Erythroblast (primary cell): ENCODE results near the gene PGLYRP4.

Experiments used
- DNase-seq, 2 experiments: peaks; one replicate each; lab custom pipeline; 2025; lab: John Stamatoyannopoulos, UW
- GATA1 ChIP-seq: IDR thresholded peaks from 2 replicates; pipeline ENCODE4 v1.6.1; 2011; ENCODE audit warnings: low read depth, mild to moderate bottlenecking, control low read depth, low read length, moderate library complexity
- POLR2A ChIP-seq: IDR thresholded peaks from 2 replicates; pipeline ENCODE4 v1.6.1; 2011; ENCODE audit warnings: mild to moderate bottlenecking, low read length

PGLYRP4 gene

GRCh38 chr1:153389973-153390879 lies 41.6 kb upstream of the PGLYRP4 start:
- no peak for DNase-seq
- TF ChIP-seq GATA1: no peak
- no peak for TF ChIP-seq POLR2A

- TF ChIP-seq POLR2A (no peak), GATA1 (no peak)
These were observed 40.8 kb upstream of the PGLYRP4 start for GRCh38 chr1:153389401-153389800.

GRCh38 chr1:153387785-153388184 lies 39.1 kb upstream of the PGLYRP4 start:
- TF ChIP-seq GATA1: no peak
- no peak for TF ChIP-seq POLR2A
- no peak for DNase-seq

More at GRCh38 chr1:153389401-153389800, 40.8 kb upstream of the PGLYRP4 start:
- no peak for DNase-seq

- DNase-seq: no peak
These were observed 38.4 kb upstream of the PGLYRP4 start for GRCh38 chr1:153387001-153387400.

GRCh38 chr1:153386500-153386901 lies 37.9 kb upstream of the PGLYRP4 start:
- DNase-seq: no peak
- TF ChIP-seq POLR2A (no peak), GATA1 (no peak)

More at GRCh38 chr1:153387001-153387400, 38.4 kb upstream of the PGLYRP4 start:
- TF ChIP-seq POLR2A (no peak), GATA1 (no peak)

GRCh38 chr1:153384958-153385580 lies 36.4 kb upstream of the PGLYRP4 start:
- no peak for TF ChIP-seq GATA1
- no peak for TF ChIP-seq POLR2A
- DNase-seq: no peak

- TF ChIP-seq GATA1 (no peak), POLR2A (no peak)
These were observed 32.1 kb upstream of the PGLYRP4 start for GRCh38 chr1:153380711-153381110.

GRCh38 chr1:153379591-153379990 lies 30.9 kb upstream of the PGLYRP4 start:
- DNase-seq: no peak
- TF ChIP-seq GATA1: no peak
- TF ChIP-seq POLR2A: no peak

More at GRCh38 chr1:153380711-153381110, 32.1 kb upstream of the PGLYRP4 start:
- no peak for DNase-seq

- no peak for DNase-seq
- no peak for TF ChIP-seq POLR2A
- no peak for TF ChIP-seq GATA1
These were observed 26.9 kb upstream of the PGLYRP4 start, which contains the start of gene S100A12 for GRCh38 chr1:153375511-153375910. Gene S100A12 (minus strand): TSS chr1:153375621. CDS start chr1:153374592, 1,029 bp downstream.

GRCh38 chr1:153374071-153374470 lies 25.4 kb upstream of the PGLYRP4 start:
- DNase-seq: no peak
- TF ChIP-seq GATA1 (no peak), POLR2A (no peak)

- DNase-seq: no peak
- TF ChIP-seq GATA1 (no peak), POLR2A (no peak)
These were observed 23.9 kb upstream of the PGLYRP4 start for GRCh38 chr1:153372571-153372970.

GRCh38 chr1:153371231-153371630 lies 22.6 kb upstream of the PGLYRP4 start:
- DNase-seq: no peak
- TF ChIP-seq GATA1 (no peak), POLR2A (no peak)

- DNase-seq: no peak
- TF ChIP-seq GATA1: no peak
- TF ChIP-seq POLR2A: no peak
These were observed 21.5 kb upstream of the PGLYRP4 start for GRCh38 chr1:153370146-153370545.

GRCh38 chr1:153368495-153368894 lies 19.9 kb upstream of the PGLYRP4 start:
- no peak for DNase-seq
- TF ChIP-seq POLR2A (no peak), GATA1 (no peak)

GRCh38 chr1:153367090-153367489 lies 18.4 kb upstream of the PGLYRP4 start:
- DNase-seq: no peak
- no peak for TF ChIP-seq GATA1
- TF ChIP-seq POLR2A: no peak
